Measurements from ENCODE around the gene TPCN1. TPM values are rescaled to one million over a fixed set of nuclear protein-coding genes. Genes with fewer than 3 reads are reported as not detected.

The TPCN1 gene
- total RNA-seq, 1 donor from 2014 or later: 128 TPM

- ATAC-seq (ENCODE audit: poor library complexity): no peak
- DNase-seq: no peak
- intact Hi-C loops (cut with DNase I): no loop called here
Measured at GRCh38 chr12:113268621-113269020, 47.4 kb downstream of the TPCN1 start.

GRCh38 chr12:113269257-113269943, 48.1 kb downstream of the TPCN1 start:
- no peak for ATAC-seq (ENCODE audit: poor library complexity)
- intact Hi-C loops (cut with DNase I): no loop called here
- DNase-seq: no peak

- intact Hi-C loops (cut with DNase I): loop anchor here (10.0 kb wide), 1 partner anchor 46 kb away; the partner anchor contains the start of gene TPCN1
- ATAC-seq (ENCODE audit: poor library complexity) (no peak), DNase-seq (no peak)
Measured at GRCh38 chr12:113270709-113271009, 49.4 kb downstream of the TPCN1 start.

GRCh38 chr12:113271466-113271852, 50.2 kb downstream of the TPCN1 start:
- DNase-seq (no peak), ATAC-seq (ENCODE audit: poor library complexity) (no peak)
- intact Hi-C loops (cut with DNase I): loop anchor here (10.0 kb wide), 1 partner anchor 47 kb away; the partner anchor contains the start of gene TPCN1

- intact Hi-C loops (cut with DNase I): loop anchor here (10.0 kb wide), 1 partner anchor 47 kb away; the partner anchor contains the start of gene TPCN1
- ATAC-seq (ENCODE audit: poor library complexity) (peak; percentile 88), DNase-seq (peak; percentile 91)
Measured at GRCh38 chr12:113271853-113272561, 50.7 kb downstream of the TPCN1 start.

- intact Hi-C loops (cut with DNase I): loop anchor here (10.0 kb wide), 1 partner anchor 48 kb away; the partner anchor contains the start of gene TPCN1
- DNase-seq (no peak), ATAC-seq (ENCODE audit: poor library complexity) (no peak)
Measured at GRCh38 chr12:113273053-113273725, 51.9 kb downstream of the TPCN1 start.

GRCh38 chr12:113274848-113275247, 53.6 kb downstream of the TPCN1 start:
- peak; percentile 55 for ATAC-seq (ENCODE audit: poor library complexity)
- DNase-seq: peak; percentile 47
- intact Hi-C loops (cut with DNase I): loop anchor here (10.0 kb wide), 1 partner anchor 50 kb away; the partner anchor contains the start of gene TPCN1

- ATAC-seq (ENCODE audit: poor library complexity) (no peak), DNase-seq (no peak)
- intact Hi-C loops (cut with DNase I): loop anchor here (10.0 kb wide), 1 partner anchor 52 kb away; the partner anchor contains the start of gene TPCN1
Measured at GRCh38 chr12:113276306-113276705, 55.0 kb downstream of the TPCN1 start.

- no peak for ATAC-seq (ENCODE audit: poor library complexity)
- intact Hi-C loops (cut with DNase I): loop anchor here (10.0 kb wide), 1 partner anchor 52 kb away; the partner anchor contains the start of gene TPCN1
- no peak for DNase-seq
Measured at GRCh38 chr12:113276946-113277500, 55.8 kb downstream of the TPCN1 start.

GRCh38 chr12:113277511-113277910, 56.2 kb downstream of the TPCN1 start:
- ATAC-seq (ENCODE audit: poor library complexity): no peak
- intact Hi-C loops (cut with DNase I): loop anchor here (10.0 kb wide), 1 partner anchor 53 kb away; the partner anchor contains the start of gene TPCN1
- DNase-seq: no peak

- intact Hi-C loops (cut with DNase I): loop anchor here (10.0 kb wide), 1 partner anchor 53 kb away; the partner anchor contains the start of gene TPCN1
- DNase-seq: no peak
- no peak for ATAC-seq (ENCODE audit: poor library complexity)
Measured at GRCh38 chr12:113278141-113278540, 56.9 kb downstream of the TPCN1 start.

- intact Hi-C loops (cut with DNase I): loop anchor here (10.0 kb wide), 1 partner anchor 54 kb away; the partner anchor contains the start of gene TPCN1
- DNase-seq: no peak
- no peak for ATAC-seq (ENCODE audit: poor library complexity)
Measured at GRCh38 chr12:113278633-113279032, 57.4 kb downstream of the TPCN1 start.

- intact Hi-C loops (cut with DNase I): no loop called here
- DNase-seq (no peak), ATAC-seq (ENCODE audit: poor library complexity) (no peak)
Measured at GRCh38 chr12:113284751-113285150, 63.5 kb downstream of the TPCN1 start.

- DNase-seq (no peak), ATAC-seq (ENCODE audit: poor library complexity) (peak; percentile 21)
- intact Hi-C loops (cut with DNase I): no loop called here
Measured at GRCh38 chr12:113285679-113286610, 64.7 kb downstream of the TPCN1 start.

GRCh38 chr12:113286712-113287111, 65.4 kb downstream of the TPCN1 start:
- intact Hi-C loops (cut with DNase I): no loop called here
- no peak for DNase-seq
- no peak for ATAC-seq (ENCODE audit: poor library complexity)

- intact Hi-C loops (cut with DNase I): no loop called here
- no peak for DNase-seq
- no peak for ATAC-seq (ENCODE audit: poor library complexity)
Measured at GRCh38 chr12:113287146-113287898, 66.1 kb downstream of the TPCN1 start.

GRCh38 chr12:113287899-113288282, 66.6 kb downstream of the TPCN1 start:
- intact Hi-C loops (cut with DNase I): no loop called here
- ATAC-seq (ENCODE audit: poor library complexity) (no peak), DNase-seq (no peak)

Data from Right ventricle myocardium superior (tissue), 1 donor.